Stomach (tissue), 4 donors: ENCODE results near the gene SPON2.

Experiments
- POLR2A ChIP-seq, 4 donors: fragments of 450-650 bp; IDR thresholded peaks; one replicate each; pipeline ENCODE4 v1.6.1; 2016; ENCODE audit warnings: antibody characterized with exemption in 4 of 4, control low read depth in 2 of 4, mild to moderate bottlenecking in 1 of 4, moderate library complexity in 1 of 4
- TF ChIP-seq, protein P1 (sequence below), 7 experiments: fragments of 450-650 bp in 4 of 7; fragments of 200-600 bp in 3 of 7; sonication (generic) in 3 of 7; IDR thresholded peaks; one replicate each; pipeline ENCODE4 v1.5.1; 2016 to 2019; ENCODE audit warnings: antibody characterized with exemption in 7 of 7, control low read depth in 2 of 7, mild to moderate bottlenecking in 1 of 7

- TF ChIP-seq, protein P1, sequence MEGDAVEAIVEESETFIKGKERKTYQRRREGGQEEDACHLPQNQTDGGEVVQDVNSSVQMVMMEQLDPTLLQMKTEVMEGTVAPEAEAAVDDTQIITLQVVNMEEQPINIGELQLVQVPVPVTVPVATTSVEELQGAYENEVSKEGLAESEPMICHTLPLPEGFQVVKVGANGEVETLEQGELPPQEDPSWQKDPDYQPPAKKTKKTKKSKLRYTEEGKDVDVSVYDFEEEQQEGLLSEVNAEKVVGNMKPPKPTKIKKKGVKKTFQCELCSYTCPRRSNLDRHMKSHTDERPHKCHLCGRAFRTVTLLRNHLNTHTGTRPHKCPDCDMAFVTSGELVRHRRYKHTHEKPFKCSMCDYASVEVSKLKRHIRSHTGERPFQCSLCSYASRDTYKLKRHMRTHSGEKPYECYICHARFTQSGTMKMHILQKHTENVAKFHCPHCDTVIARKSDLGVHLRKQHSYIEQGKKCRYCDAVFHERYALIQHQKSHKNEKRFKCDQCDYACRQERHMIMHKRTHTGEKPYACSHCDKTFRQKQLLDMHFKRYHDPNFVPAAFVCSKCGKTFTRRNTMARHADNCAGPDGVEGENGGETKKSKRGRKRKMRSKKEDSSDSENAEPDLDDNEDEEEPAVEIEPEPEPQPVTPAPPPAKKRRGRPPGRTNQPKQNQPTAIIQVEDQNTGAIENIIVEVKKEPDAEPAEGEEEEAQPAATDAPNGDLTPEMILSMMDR (IDR thresholded peaks at IDR 0.05), result no peak
- TF ChIP-seq POLR2A (IDR thresholded peaks at IDR 0.05), result no peak
Observed at GRCh38 chr4:1175635-1176229, 3.3 kb upstream of the SPON2 start.
